HT-29 (cell line): ENCODE data around the gene ANKS1A. TPM values are rescaled to one million over a fixed set of nuclear protein-coding genes. Genes with fewer than 3 reads are reported as not detected.
A peak's percentile ranks its signal among the peaks of the same experiment; 100 is the strongest.

Source experiments
- DNase-seq: peaks from one replicate; pipeline ENCODE4 v3.0.0-alpha.2; 2015; ENCODE audit warnings: low spot score
- total RNA-seq: library from RNA; depleted of rRNA; stranded (reverse); fragments of >200 nt; shearing (Covaris generic); gene quantifications from 2 replicates; pipeline ENCODE4 v1.2.3, GENCODE V29; 2014

ANKS1A gene
- total RNA-seq, 1 experiment from 2014 or later = 23.4 TPM

DNA sequence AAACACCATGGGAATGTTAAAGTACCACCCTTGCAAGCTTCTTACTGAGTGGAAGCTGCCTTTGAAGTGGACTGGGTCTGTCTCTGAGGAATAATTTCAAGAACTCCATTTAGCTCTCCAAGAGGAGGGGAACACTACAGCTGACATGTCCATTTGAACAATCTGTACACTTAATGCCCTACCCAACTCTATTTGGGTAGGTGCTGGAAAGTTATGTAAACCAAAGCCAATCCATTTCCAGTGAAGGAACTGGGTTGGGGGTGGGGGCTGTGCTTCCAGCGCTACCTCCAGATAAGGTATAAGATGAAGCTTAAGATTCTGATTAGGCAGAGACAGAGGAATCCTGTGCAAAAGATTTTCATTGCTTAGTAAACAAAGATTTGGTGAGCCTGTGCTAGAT is 130.1 kb downstream of the ANKS1A start:
- no peak for DNase-seq

DNA sequence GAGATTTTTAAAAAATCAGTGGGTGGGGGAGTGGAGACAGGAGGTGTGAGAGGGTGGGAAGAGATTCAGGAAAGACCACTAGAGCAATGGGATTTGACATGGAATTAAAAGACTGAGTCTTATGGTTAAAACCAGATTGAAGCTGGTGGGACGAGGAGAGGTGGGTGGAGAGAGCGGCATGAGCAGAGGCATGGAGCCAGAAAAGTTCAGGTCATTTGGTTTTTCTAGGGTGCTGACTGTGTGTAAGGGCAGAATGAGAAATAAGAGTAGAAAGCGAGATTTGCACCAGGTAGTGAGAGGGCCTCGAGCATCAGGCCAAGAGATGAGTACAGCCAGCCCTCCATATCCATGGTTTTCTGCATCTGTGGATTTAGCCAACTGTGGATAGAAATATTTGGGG is 130.8 kb downstream of the ANKS1A start:
- DNase-seq = no peak

- no peak for DNase-seq
Measured at GRCh38 chr6:35021004-35021403, 131.9 kb downstream of the ANKS1A start.

GRCh38 chr6:35023091-35024000 is 134.3 kb downstream of the ANKS1A start:
- no peak for DNase-seq

- peak; percentile 87 for DNase-seq
Measured at GRCh38 chr6:35024551-35025054, 135.5 kb downstream of the ANKS1A start.

- peak; percentile 9 for DNase-seq
Measured at GRCh38 chr6:35025232-35026188, 136.5 kb downstream of the ANKS1A start.

DNA sequence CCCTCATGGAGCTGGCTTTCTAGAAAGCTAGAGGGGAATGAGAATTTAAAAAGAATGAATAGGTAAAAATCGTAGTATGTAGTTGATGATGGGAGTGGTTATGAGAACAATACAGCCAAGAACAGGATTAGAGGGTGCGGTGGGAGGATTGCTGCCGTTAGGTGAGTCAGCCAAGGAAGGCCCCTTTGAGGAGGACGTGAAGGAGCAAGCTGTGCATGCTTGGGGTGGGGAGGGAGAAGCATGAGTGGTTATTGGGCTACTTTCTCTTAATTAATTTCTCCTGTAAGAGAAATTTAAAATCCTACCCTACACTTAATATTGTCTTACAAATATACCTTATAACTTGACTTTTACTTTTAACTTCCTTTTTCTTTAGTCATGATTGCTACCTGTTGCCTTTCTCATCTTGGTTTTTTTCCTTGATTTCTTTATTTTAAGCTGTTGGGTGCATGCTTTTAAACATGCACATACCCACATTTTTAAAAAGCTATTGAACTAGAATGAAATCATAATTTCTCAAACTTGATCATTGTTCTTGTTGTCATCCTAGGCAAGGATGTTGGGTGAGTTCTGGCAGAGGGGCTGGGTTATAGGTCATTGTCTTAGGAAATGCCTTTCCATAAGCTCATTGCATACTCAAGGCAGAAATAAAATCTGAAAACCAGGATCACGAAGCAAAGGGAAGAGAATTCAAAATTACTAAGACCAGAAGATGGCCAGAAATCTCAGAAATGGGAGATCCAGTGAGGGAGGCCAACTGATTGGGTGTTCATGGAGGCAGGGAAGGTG is 137.6 kb downstream of the ANKS1A start:
- DNase-seq = no peak

GRCh38 chr6:35027807-35028206 is 138.8 kb downstream of the ANKS1A start:
- DNase-seq = no peak

- DNase-seq = no peak
Measured at GRCh38 chr6:35028781-35029769, 140.0 kb downstream of the ANKS1A start.

GRCh38 chr6:35030099-35030498 is 141.0 kb downstream of the ANKS1A start:
- no peak for DNase-seq

DNA sequence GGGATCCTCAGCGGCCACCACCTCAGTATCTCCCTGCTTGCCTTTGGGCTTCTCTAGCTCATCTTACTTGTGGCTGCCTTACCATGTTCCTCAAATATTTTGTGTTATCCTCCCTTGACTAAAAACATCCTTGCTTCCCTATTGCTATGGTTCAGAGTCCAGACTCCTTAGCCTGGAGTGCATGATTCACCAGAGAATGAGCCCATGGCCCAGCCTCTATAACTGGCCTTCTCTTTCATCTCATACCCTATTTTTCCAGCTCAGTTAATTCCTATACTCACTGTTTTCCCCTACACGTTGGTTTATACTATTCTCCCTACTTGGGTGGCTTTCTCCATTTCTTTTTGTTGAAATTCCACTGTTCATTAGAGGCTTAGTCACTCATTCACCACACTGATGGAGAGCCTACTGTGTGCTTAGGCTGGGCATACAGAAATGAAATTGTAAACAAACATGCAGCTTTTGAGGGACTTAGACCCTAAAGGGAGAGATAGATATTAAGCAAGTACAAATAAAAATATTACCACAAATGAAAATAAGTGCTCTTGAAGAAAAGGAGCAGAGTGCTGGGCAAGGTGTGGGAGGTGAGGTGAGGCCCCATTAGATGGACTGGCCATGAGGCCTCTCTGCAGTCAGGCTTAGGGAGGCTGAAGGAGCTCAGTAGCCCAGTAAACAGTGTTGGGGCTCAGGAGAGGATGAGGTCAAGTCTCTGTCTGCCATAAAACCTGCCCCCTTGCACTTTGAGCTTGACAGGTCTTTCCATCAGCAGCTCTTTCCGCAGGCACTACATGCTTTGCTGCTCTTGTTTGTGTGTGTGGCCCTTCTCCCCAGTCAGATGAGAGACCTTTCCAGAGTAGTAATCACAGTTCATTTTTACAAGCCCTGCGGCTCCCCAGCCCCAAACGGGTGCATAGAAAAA is 142.8 kb downstream of the ANKS1A start:
- DNase-seq = no peak

DNA sequence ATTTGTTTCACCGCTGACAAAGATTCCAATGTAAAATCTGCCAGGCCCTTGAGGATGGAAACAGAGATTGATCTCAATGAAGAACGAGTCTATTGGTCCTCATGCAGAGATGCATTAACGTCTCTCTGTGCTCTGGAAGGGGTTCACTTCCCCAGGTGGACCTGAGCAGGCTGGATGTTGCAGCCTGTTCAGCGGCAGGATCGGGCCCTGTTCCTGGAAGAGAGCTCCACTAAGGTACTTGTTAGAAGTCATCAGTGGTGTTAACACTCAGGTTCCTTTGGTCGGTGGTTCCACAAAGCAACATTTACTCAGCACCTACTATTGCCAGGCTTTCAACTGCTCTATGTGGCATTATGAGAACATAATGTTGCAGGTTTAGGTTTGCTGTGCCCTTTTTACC is 144.6 kb downstream of the ANKS1A start:
- no peak for DNase-seq

DNA sequence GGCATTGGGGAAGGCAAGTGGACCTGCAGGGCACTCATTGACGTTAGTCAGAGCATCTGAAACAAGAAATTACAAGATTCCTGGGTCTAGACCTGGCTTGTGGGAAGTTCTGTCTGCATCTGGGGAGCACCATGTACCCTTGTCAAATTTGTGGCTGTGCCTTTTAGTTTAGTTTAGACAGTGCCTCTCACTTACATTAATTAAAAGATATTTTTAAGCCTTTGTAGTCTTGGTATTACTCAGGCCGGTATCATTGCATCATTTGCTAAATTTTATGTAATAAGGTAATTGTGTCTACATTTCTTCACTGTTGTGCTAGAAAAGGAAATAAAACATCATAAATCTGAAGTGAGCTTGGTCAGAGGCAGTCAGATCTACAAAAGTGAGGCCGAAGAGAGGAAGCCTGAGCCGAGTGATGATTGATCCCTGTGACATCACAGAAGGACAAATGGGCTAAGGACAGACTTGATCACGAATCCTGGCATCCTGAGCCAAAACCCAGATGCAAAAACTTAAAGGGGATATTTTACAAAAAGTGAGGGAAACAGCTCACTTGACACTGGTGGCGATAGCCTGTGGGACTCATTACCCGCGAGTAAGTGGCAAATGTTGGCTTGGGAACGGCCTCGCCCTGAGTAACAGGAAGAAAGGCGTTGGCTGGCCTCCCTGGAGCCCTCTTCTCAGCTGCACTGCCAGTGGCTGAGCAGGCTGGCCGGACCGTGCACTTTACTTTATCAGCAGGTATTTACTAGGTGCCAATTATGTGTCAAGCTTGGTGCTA is 145.5 kb downstream of the ANKS1A start:
- DNase-seq = no peak

DNA sequence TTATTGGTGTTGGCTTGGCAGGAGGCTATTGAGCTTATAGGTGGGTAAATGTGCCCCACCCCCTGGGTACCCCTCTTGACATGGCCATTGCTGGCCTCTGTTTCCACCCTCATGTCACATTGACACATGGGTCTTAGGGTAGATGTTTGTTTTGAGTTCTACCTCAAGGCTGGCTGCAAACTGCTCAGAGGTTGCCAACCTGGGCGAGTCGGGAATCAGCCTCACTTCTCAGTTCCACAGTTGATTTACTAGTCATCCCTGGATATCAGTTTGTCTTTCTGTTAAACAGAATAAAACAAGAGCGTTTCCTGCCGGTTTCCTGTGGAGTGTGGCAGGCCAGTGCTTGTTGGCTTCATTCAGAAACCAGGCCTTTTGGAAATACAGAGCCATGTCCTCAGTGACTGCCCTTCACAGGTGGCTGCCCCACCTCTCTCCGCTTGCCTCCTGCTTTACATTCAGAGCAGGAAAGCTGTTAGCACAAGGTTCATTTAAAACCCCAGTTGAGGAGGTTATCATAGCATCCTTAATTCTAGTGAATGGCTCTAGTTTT is 146.5 kb downstream of the ANKS1A start:
- DNase-seq = no peak

DNA sequence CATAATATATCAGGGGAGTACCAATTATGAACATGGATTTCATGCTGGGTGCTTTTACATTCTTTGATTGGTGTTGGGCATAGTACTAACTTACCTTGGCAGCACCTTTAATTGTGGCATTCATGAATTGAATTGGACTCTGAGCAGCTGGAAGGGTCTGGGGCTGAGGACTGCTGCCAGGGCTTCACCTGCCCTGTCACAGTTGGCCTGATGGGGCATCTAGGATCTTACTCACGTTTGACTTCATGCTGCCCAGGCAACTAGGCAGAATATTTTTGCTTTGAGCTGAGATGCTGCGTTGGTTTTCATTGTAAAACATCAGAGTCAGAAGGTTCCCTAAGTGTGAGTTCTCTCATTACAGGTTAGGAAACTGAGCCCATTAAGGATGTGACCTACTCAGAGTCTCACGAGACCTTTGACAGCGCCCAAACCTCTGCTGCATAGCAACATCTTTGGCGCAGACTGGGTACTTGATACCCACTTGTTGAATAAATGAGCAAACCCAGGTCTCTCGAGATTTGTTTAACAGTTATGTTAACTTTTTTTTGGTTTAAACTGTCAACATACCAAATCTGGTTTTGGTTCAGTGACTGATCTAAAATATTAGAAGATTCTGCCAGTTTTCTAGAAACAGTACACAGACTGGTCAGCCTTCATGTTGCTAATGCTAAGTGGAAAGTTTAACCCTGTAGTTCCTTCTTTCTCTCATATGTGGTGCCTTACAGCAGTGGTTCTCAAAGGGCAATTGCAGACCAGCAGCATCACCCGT is 147.2 kb downstream of the ANKS1A start:
- DNase-seq = no peak

GRCh38 chr6:35036828-35037663 is 148.0 kb downstream of the ANKS1A start:
- no peak for DNase-seq
